ENCODE results near the gene VCL.

The VCL gene

DNA sequence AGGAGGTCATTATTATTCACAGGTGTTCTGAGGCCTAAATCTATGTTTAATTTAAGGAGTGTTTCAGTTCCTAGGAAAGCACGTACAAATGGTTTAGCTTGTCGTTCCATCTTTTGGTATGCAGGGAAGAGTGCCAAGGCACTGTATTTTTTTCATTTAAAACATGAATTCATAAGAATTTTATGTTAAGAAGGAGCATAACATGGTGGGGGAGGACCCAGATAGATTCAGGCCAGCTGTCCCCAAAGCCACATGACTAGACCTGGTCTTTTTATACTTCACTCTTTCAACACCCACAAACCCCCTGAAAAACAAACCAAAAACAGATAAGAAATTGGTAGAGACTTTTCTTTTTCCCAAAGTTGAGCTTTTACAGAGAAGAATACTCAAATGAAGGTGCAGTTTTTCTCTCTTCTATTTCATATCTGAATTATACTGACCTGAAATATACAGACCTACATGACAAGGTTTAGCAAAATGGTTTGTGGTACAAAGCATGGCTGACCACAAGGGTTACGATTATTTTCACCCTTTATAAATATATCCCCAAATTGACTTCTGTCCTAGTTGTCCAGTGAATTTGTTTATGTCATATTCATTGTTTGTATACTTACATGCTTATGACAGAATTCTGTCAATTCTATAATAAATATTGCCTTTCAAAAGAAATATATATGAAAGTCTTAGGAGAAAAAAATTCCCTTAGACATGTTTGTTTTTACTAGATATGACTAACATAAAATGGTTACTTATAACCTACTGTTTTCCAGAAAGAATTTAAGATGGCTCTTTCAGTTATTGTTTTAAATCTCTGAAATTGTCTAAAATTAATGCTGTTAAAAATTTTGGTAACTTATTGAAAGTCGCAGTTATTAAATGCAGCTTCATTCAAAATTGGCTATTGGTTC lies 81.4 kb downstream of the VCL start:
- DNase-seq, result no peak

DNA sequence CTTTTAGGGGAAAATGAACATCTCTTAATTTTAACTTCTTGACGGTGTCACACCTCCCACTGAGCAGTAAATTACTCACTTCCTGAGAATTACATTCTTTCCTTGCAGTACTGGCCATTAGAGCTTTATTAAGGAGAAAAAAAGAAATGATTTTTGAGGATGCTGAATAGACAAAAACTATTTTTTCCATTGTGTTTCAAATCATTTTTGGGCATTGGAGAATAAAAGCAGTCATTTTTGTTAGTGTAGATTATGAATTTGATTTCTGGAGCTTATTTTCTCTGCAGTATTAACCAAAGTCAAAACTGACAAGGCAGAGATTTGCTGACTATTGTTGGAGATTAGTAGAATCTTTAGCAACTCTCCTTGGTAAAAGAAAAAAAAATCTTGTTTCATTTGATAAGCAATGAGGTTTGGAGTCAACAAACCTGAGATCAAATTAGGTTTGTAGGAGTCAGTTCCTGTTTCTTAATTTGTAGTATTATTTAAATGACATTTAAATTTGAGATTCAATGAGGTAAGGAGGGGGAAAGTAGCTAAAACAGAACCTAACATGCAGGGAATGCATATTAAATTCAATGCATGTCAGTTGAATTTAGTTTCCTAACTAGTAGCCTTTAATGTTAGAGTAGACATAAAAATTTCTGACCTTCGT lies 82.1 kb downstream of the VCL start:
- no peak for DNase-seq

- peak in 3 of 5 experiments; percentile 4 to 60 (median 19) for DNase-seq
These were observed 83.4 kb downstream of the VCL start for GRCh38 chr10:74081192-74081803.

DNA sequence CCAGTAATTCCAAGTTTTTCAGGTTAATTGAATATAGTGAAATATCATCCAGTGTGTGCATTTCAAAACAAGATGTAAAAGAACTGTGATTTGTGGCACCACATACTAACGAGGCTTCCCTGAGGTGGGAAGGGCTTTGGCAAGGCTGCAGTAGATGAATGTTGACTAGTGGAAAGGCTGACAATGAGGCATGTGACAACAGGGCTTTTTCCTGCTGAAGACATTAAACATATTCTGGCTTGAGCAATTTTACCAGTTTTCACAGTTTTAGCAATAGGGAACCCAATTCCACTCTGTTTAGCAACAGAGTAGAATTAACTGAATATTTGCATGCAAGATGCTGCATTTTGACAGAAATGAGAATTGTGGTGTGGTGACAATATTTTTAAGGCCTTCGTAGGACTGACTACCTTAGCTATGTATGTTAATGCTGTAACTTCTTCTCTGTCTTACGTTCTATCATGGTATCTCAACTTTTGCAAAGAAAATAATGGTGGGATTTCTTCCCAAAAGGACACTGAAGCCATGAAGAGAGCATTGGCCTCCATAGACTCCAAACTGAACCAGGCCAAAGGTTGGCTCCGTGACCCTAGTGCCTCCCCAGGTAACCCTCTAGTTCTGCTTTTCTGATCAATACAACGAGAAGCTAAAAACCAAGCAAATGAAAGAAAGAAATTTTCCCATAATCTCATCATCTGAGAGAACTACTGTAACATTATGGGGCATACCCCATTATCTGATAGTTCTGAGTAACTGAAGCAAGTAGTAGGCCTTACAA lies 84.2 kb downstream of the VCL start:
- no peak for DNase-seq

- DNase-seq, result no peak
These were observed 85.4 kb downstream of the VCL start for GRCh38 chr10:74083304-74083703.

DNA sequence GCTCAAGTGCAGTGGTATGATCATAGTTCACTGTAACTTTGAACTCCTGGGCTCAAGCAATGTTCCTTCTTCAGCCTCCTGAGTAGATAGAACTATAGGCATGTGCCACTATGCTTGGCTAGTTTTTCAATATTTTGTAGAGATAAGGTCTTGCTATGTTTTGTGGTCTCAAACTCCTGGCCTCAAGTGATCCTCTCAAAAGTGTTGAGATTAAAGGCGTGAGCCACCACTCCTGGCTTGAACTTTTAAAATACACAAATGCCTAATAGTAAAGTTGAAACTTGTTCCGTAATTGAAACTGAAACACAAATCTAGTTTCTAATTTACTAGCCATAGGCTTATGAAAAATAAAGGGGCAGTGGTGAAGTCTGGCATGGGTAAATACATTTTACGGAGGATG lies 87.0 kb downstream of the VCL start:
- DNase-seq, result peak in 1 of 5 experiments; percentile 77

GRCh38 chr10:74086317-74086716 lies 88.4 kb downstream of the VCL start:
- DNase-seq, result no peak

- no peak for DNase-seq
These were observed 90.8 kb downstream of the VCL start for GRCh38 chr10:74088722-74089121.

DNA sequence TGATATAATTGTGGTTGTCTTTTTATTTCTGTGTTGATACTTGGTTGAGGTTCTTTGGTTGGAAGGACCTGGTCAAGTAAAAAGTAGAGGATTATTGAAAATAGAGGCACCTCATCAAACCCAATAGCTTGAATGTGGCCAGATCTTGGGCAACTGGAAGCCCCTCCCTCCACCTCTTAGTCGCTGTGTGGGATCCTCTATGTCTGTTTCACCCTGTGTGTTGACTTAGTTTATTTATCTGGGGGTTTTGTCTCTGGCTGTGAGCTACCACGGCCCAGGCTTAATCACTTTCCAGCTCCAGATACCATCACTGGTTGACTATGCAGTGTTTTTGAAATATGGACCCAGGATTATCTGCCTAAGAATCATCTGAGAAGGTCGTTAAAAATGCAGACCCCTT lies 94.5 kb downstream of the VCL start:
- no peak for DNase-seq

DNA sequence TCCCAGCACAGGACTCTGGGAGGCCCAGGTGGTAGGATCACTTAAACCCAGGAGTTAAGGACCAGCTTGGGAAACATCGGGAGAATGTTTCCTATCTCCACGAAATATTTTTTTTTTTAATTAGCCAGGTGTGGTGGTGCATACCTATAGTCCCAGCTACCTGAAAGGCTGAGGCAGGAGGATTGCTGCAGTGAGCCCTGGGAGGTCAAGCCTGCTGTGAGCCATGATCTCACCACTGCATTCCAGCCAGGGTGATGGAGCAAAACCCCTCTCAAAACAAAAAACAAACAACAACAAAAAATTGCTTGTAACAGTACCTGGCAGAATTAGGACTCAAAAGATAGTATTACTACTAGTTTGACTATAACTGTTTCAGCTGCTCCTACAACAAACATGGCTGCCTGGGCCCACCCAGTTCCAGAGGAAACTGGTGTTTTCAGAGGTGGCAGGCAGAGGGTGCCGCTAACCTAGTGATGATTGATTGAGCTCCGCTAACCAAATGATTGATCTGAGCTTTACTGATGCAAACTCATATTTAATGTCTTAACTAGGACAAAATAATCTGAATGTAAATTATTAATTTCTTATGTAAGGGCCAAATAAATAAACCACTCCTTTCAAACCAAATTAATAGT lies 95.7 kb downstream of the VCL start:
- no peak for DNase-seq

GRCh38 chr10:74094231-74094630 lies 96.3 kb downstream of the VCL start:
- no peak for DNase-seq

- no peak for DNase-seq
These were observed 98.9 kb downstream of the VCL start for GRCh38 chr10:74096777-74097176.

- DNase-seq, result no peak
These were observed 99.9 kb downstream of the VCL start for GRCh38 chr10:74097776-74098175.

DNA sequence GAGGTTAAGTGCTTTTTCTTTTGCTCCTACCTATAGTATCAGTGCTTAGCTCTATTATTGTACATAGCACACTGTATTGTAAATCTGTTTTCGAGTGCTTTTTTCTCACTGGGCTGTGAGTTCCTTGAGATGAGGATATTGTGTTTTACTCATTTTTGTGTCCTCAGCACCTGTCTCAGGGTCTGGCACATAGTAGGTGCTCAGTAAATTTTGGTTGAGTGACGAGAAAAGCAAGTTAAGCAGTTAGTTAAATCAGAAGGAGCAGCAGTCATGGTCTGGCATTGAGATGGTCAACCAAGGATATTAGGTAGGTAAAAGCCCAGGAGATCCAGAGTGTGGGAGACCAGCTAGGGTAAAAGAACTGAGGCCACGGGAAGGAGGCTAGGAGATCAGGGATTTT lies 101.5 kb downstream of the VCL start:
- DNase-seq, result no peak

DNA sequence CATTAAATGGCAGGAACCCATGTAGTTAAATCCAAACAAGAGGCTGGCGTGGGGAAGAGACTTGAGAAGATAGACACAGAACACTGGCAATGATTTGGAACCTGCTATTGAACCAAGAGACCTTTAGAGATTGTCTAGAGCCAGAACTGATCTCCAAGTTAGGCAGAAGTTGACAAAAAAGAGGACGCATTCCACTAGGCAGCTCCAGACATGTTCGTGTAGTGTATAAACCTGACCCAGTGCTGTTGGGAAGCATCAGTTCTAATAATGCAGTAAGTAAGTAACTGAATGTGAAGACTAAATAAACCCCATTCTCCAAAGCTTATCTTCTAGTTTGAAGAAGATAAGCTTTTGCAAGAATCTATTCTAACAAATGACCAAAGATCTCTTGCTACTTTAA lies 101.9 kb downstream of the VCL start:
- DNase-seq, result no peak

GRCh38 chr10:74103560-74104258 lies 105.8 kb downstream of the VCL start:
- peak in 1 of 5 experiments; percentile 52 for DNase-seq

- no peak for DNase-seq
These were observed 106.6 kb downstream of the VCL start for GRCh38 chr10:74104480-74104879.

- DNase-seq, result no peak
These were observed 107.1 kb downstream of the VCL start for GRCh38 chr10:74104996-74105395.

GRCh38 chr10:74107391-74107790 lies 109.5 kb downstream of the VCL start:
- DNase-seq, result no peak

DNA sequence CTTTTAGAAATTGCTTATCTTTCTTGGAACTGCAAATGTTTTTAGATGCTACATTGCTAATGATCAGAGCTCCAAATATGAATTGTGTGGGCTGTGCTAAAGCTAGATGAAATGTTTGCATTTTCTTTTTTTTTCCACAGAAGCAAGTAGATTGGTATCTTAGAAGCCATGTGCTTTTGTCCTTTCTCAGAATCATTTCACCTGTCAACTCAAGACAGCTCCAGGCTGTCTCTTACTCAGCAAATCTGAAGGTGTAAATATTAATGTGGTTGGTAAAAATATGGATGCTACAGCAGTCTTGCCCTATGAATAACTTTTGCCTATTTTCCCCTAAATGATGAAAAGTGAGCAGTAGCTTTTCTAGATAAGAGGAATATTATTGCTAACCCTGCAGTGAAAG lies 111.5 kb downstream of the VCL start:
- DNase-seq, result peak in 1 of 5 experiments; percentile 66

GRCh38 chr10:74110120-74110519 lies 112.2 kb downstream of the VCL start:
- DNase-seq, result no peak

DNA sequence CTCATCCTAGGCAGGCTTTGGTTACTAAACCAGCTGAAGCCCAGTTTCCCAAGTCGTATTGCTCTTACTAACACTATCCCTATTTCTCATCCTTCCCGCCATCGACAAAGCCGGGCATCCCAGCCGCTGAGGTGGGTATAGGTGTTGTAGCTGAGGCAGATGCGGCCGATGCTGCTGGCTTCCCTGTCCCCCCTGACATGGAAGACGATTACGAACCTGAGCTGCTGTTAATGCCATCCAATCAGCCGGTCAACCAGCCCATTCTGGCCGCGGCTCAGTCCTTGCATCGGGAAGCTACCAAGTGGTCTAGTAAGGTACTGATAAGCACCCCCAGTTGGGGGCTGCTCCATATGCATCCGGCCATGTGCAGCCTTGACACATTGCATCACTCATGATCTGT lies 113.9 kb downstream of the VCL start:
- DNase-seq, result no peak
